PC-9 (cell line): ENCODE results near the gene KPNA4. TPM values are rescaled to one million over a fixed set of nuclear protein-coding genes. Genes with fewer than 3 reads are reported as not detected.

Experiments used
- Bru-seq: library from RNA; stranded (reverse); fragments of 400-500 nt; gene quantifications from one replicate; lab custom pipeline; 2021; lab: Mats Ljungman, UMichigan
- BruChase-seq, 2 experiments: library from RNA; stranded (reverse); fragments of 400-500 nt; gene quantifications; one replicate each; lab custom pipeline; 2021; lab: Mats Ljungman, UMichigan
- BruUV-seq: library from RNA; stranded (reverse); fragments of 400-500 nt; replicated peaks from 2 replicates; lab custom pipeline; 2021; lab: Mats Ljungman, UMichigan
- CTCF ChIA-PET: fragments of 300-600 bp; sonication (Branson Sonifier 250); formaldehyde crosslinking; loops from one replicate; lab custom pipeline; 2022; ENCODE audit warnings: antibody characterized with exemption; lab: Charles Lee
- POLR2A ChIA-PET: fragments of 300-600 bp; sonication (Branson Sonifier 250); formaldehyde crosslinking; loops from one replicate; lab custom pipeline; 2022; ENCODE audit warnings: antibody characterized with exemption; ENCODE audit not compliant: unreplicated experiment; lab: Charles Lee
- DNase-seq, 2 experiments: peaks; one replicate each; pipeline versions ENCODE4 v3.0.0 to v3.0.0-alpha.2; 2015 to 2022; ENCODE audit warnings: mixed read lengths in 1 of 2
- H2AFZ ChIP-seq: fragments of 200-600 bp; sonication (generic); 2 replicates; pipeline ENCODE4 v1.8.1; 2017; ENCODE audit warnings: antibody characterized with exemption
- H3F3A ChIP-seq: fragments of 200-600 bp; sonication (generic); 2 replicates; pipeline ENCODE4 v1.8.1; 2017; ENCODE audit warnings: antibody characterized with exemption, mild to moderate bottlenecking, low read depth; ENCODE audit not compliant: insufficient read depth
- H3K27ac ChIP-seq: fragments of 200-600 bp; sonication (generic); 2 replicates; pipeline ENCODE4 v1.6.1; 2016; ENCODE audit warnings: mixed run types
- H3K27me3 ChIP-seq: fragments of 200-600 bp; sonication (generic); 2 replicates; pipeline ENCODE4 v1.6.1; 2016; ENCODE audit warnings: low read depth, mixed run types; ENCODE audit not compliant: insufficient read depth
- H3K36me3 ChIP-seq: fragments of 200-600 bp; sonication (generic); 2 replicates; pipeline ENCODE4 v1.6.1; 2016; ENCODE audit warnings: low read depth, mixed run types
- H3K4me1 ChIP-seq: fragments of 200-600 bp; sonication (generic); replicated peaks from 2 replicates; pipeline ENCODE4 v1.6.1; 2016; ENCODE audit warnings: mixed run types; ENCODE audit not compliant: insufficient read depth
- H3K4me2 ChIP-seq: fragments of 200-600 bp; sonication (generic); 2 replicates; pipeline ENCODE4 v1.6.1; 2017; ENCODE audit warnings: mixed run types
- H3K4me3 ChIP-seq: fragments of 200-600 bp; sonication (generic); 2 replicates; pipeline ENCODE4 v1.6.1; 2016; ENCODE audit warnings: mixed run types
- H3K79me2 ChIP-seq: fragments of 200-600 bp; sonication (generic); 2 replicates; pipeline ENCODE4 v1.6.1; 2017; ENCODE audit warnings: low read depth, mixed run types
- H3K9me2 ChIP-seq: fragments of 200-600 bp; sonication (generic); 2 replicates; pipeline ENCODE4 v1.8.1; 2017; ENCODE audit warnings: mild to moderate bottlenecking; ENCODE audit not compliant: insufficient read depth
- H3K9me3 ChIP-seq: fragments of 200-600 bp; sonication (generic); 2 replicates; pipeline ENCODE4 v1.8.1; 2016; ENCODE audit warnings: low read depth; ENCODE audit not compliant: insufficient read depth
- H4K20me1 ChIP-seq: fragments of 200-600 bp; sonication (generic); 2 replicates; pipeline ENCODE4 v1.8.1; 2017; ENCODE audit not compliant: insufficient read depth
- EZH2 ChIP-seq: fragments of 200-600 bp; sonication (generic); IDR thresholded peaks from 2 replicates; pipeline ENCODE4 v1.8.0; 2017; ENCODE audit warnings: antibody characterized with exemption, low read depth
- intact Hi-C: fragments of 100-400 bp; cut with micrococcal nuclease; formaldehyde crosslinking; loops from one replicate; pipeline ENCODE4 v1.10.0; 2022; ENCODE audit not compliant: unreplicated experiment
- long read RNA-seq: library from polyadenylated mRNA; stranded (forward); transcript quantifications from one replicate; pipeline ENCODE4 v2.0.0, GENCODE V29; 2022
- total RNA-seq: library from RNA; stranded (reverse); gene quantifications from 2 replicates; pipeline ENCODE4 v1.2.3, GENCODE V29; 2021
- TF ChIP-seq, protein P1 (sequence below): fragments of 200-600 bp; sonication (generic); conservative IDR thresholded peaks from 2 replicates; pipeline ENCODE4 v1.6.1; 2017; ENCODE audit warnings: mixed run types, antibody characterized with exemption, mild to moderate bottlenecking, moderate library complexity

The KPNA4 gene, protein sequence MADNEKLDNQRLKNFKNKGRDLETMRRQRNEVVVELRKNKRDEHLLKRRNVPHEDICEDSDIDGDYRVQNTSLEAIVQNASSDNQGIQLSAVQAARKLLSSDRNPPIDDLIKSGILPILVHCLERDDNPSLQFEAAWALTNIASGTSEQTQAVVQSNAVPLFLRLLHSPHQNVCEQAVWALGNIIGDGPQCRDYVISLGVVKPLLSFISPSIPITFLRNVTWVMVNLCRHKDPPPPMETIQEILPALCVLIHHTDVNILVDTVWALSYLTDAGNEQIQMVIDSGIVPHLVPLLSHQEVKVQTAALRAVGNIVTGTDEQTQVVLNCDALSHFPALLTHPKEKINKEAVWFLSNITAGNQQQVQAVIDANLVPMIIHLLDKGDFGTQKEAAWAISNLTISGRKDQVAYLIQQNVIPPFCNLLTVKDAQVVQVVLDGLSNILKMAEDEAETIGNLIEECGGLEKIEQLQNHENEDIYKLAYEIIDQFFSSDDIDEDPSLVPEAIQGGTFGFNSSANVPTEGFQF
- 49.2 and 61.0 TPM in 2 replicates for total RNA-seq
- Bru-seq, nascent RNA, result percentile 98 among the genes with signal in this experiment
- percentile 95 among the genes with signal in this experiment for BruChase-seq, experiment 1, labeled RNA remaining after a 2-hour chase
- BruChase-seq, experiment 2, labeled RNA remaining after a 6-hour chase, result percentile 97 among the genes with signal in this experiment
- long read RNA-seq, full-length matches to known transcripts, result 35 of 48 reads
- long read RNA-seq, partial matches to known transcripts, result 3 of 48 reads
- long read RNA-seq, other reads (novel, unspliced or antisense), result 10 of 48 reads

GRCh38 chr3:160565442-160566403, at the start of gene KPNA4:
KPNA4 (minus strand) TSS chr3:160565571; CDS start chr3:160565282, 289 bp downstream.
- H2AFZ ChIP-seq, result peak within 1 kb of the TSS; percentile 96

DNA sequence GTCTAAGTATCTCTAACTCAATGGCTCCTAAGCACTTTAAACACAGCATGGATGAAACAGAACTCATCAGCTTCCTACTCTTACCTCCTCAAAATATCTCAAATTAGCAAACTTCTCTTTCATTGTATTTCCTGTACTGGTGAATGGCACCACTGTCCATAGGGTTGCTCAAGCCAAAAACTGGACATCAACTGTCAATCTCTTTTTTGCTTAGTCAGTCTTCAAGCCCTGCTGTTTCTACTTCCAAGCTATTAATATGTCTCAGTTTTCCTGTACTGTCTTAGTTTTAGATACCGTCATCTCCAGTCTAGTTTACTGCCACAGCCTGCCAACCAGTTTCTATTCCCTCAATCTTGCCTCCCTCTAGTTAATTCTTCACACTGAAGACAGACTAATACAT, 48.3 kb upstream of the KPNA4 start:
- intact Hi-C loops, result no loop called here

More at GRCh38 chr3:160565442-160566403, at the start of gene KPNA4:
- ChIA-PET POLR2A (interaction anchor here (0.5 to 0.9 kb wide), 4 partner anchors 111 to 1605 kb away, joined by 4 to 14 read pairs (median 9); partner anchors contain the start of gene ARL14), CTCF (interaction anchor here (0.7 kb wide), 1 partner anchor 711 kb away, joined by 4 read pairs; no protein-coding TSS in a partner anchor)
- H3K4me2 ChIP-seq, result peak within 1 kb of the TSS; percentile 97
- H4K20me1 ChIP-seq, result peaks cover 35% of the 10 kb centered on the region
- BruUV-seq, result TSS peak; percentile 82
- H3K9me3 ChIP-seq, result no peaks in the 10 kb centered on the region
- TF ChIP-seq, protein P1, sequence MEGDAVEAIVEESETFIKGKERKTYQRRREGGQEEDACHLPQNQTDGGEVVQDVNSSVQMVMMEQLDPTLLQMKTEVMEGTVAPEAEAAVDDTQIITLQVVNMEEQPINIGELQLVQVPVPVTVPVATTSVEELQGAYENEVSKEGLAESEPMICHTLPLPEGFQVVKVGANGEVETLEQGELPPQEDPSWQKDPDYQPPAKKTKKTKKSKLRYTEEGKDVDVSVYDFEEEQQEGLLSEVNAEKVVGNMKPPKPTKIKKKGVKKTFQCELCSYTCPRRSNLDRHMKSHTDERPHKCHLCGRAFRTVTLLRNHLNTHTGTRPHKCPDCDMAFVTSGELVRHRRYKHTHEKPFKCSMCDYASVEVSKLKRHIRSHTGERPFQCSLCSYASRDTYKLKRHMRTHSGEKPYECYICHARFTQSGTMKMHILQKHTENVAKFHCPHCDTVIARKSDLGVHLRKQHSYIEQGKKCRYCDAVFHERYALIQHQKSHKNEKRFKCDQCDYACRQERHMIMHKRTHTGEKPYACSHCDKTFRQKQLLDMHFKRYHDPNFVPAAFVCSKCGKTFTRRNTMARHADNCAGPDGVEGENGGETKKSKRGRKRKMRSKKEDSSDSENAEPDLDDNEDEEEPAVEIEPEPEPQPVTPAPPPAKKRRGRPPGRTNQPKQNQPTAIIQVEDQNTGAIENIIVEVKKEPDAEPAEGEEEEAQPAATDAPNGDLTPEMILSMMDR, result no peak
- no peak for TF ChIP-seq EZH2
- peak; percentile 94 to 99 for DNase-seq
- intact Hi-C loops, result loop anchor here (1.0 to 10.0 kb wide), 5 partner anchors 112 to 859 kb away; partner anchors contain the start of genes ARL14 and NMD3
- H3F3A ChIP-seq, result peaks cover 16% of the 10 kb centered on the region
- H3K27me3 ChIP-seq, result no peaks in the 10 kb centered on the region
- peaks cover 40% of the 10 kb centered on the region for H3K4me1 ChIP-seq
- H3K36me3 ChIP-seq, result peaks cover 16% of the 10 kb centered on the region
- H3K79me2 ChIP-seq, result peaks cover 58% of the 10 kb centered on the region
- H3K9me2 ChIP-seq, result no peaks in the 10 kb centered on the region
- H3K27ac ChIP-seq, result peak within 1 kb of the TSS; percentile 98
- H3K4me3 ChIP-seq, result peak within 1 kb of the TSS; percentile 86

More for the DNA sequence above, 48.3 kb upstream of the KPNA4 start:
- H3K4me3 ChIP-seq, result no peak overlapping the region
- ChIA-PET CTCF (interaction anchor here (0.6 kb wide), 1 partner anchor 1359 kb away, joined by 3 read pairs; no protein-coding TSS in a partner anchor), POLR2A (no interaction called here)
- 0 out of 2 replicates have a peak, but pooled peaks cover 5% of the 10 kb centered on the region for H3F3A ChIP-seq
- H2AFZ ChIP-seq, result no peak overlapping the region
- peaks cover 4% of the 10 kb centered on the region; the same call in 1 of the 2 replicates for H3K9me3 ChIP-seq
- no peaks in the 10 kb centered on the region for H4K20me1 ChIP-seq
- no peaks in the 10 kb centered on the region for H3K9me2 ChIP-seq
- H3K27ac ChIP-seq, result no peak overlapping the region
- BruUV-seq, result no TSS peak
- no peak for DNase-seq
- H3K36me3 ChIP-seq, result no peaks in the 10 kb centered on the region
- no peak for TF ChIP-seq EZH2
- TF ChIP-seq, protein P1, result no peak
- peaks cover 22% of the 10 kb centered on the region for H3K4me1 ChIP-seq
- H3K27me3 ChIP-seq, result no peaks in the 10 kb centered on the region
- H3K4me2 ChIP-seq, result no peak overlapping the region
- H3K79me2 ChIP-seq, result no peaks in the 10 kb centered on the region
